Endothelial cell of umbilical vein (primary cell): ENCODE measurements around the gene ST8SIA1. TPM values are rescaled to one million over a fixed set of nuclear protein-coding genes. Genes with fewer than 3 reads are reported as not detected.

Experiments used
- BruUV-seq: library from RNA; stranded (reverse); fragments of 400-500 nt; replicated peaks from 2 replicates; lab custom pipeline; 2021; lab: Mats Ljungman, UMichigan
- CTCF ChIA-PET: fragments of 300-600, 350-600 bp; sonication (Branson Sonifier 250); formaldehyde crosslinking; loops from one replicate; lab custom pipeline; 2021; ENCODE audit warnings: antibody characterized with exemption, inconsistent platforms; lab: Charles Lee
- POLR2A ChIA-PET: fragments of 300-600, 350-600 bp; sonication (Branson Sonifier 250); formaldehyde crosslinking; loops from one replicate; lab custom pipeline; 2021; ENCODE audit warnings: antibody characterized with exemption, inconsistent platforms; lab: Charles Lee
- DNase-seq: peaks from one replicate; pipeline ENCODE4 v3.0.0-alpha.2; 2011; ENCODE audit warnings: low read depth, low spot score
- FAIRE-seq: peaks from 2 replicates; lab custom pipeline; 2011; peaks lifted over from hg19 to GRCh38; lab: Jason Lieb, UNC
- H2AFZ ChIP-seq: 2 replicates; pipeline ENCODE4 v1.6.0; 2012; ENCODE audit warnings: low read depth, low read length, control low read depth, inconsistent platforms
- H3K27ac ChIP-seq: 2 replicates; pipeline ENCODE4 v1.5.1; 2011; ENCODE audit warnings: low read depth, mild to moderate bottlenecking, control low read depth, low read length, moderate library complexity; ENCODE audit not compliant: insufficient read depth
- H3K27me3 ChIP-seq, 2 experiments: 2 replicates each; pipeline versions ENCODE4 v1.6.0 to v1.6.1; 2011; ENCODE audit warnings: low read length in 2 of 2, mixed read lengths in 1 of 2; ENCODE audit not compliant: control insufficient read depth in 2 of 2, insufficient read depth in 2 of 2
- H3K36me3 ChIP-seq, 2 experiments: 2 replicates in 1 of 2; 3 replicates in 1 of 2; pipeline ENCODE4 v1.5.1; 2011; ENCODE audit warnings: low read length in 2 of 2, mild to moderate bottlenecking in 1 of 2, moderate library complexity in 1 of 2; ENCODE audit not compliant: control insufficient read depth in 2 of 2, insufficient read depth in 2 of 2; ENCODE audit errors: extremely low read depth in 1 of 2
- H3K4me1 ChIP-seq: 3 replicates; pipeline ENCODE4 v1.5.1; 2011; ENCODE audit warnings: mild to moderate bottlenecking, low read length; ENCODE audit not compliant: control insufficient read depth, insufficient read depth; ENCODE audit errors: extremely low read depth
- H3K4me2 ChIP-seq: 2 replicates; pipeline ENCODE4 v1.6.1; 2011; ENCODE audit warnings: low read length, control low read depth, mixed read lengths; ENCODE audit not compliant: insufficient read depth
- H3K4me3 ChIP-seq, 3 experiments: fragments of 200-600 bp in 1 of 3; sonication (generic), shearing (Covaris generic) in 1 of 3; replicated peaks in 1 of 3; 2 replicates each; pipeline ENCODE4 v1.5.1; 2011 to 2016; ENCODE audit warnings: control low read depth in 3 of 3, low read length in 3 of 3, mild to moderate bottlenecking in 2 of 3, inconsistent platforms in 1 of 3, low read depth in 1 of 3, moderate library complexity in 1 of 3; ENCODE audit not compliant: insufficient read depth in 1 of 3
- H3K79me2 ChIP-seq: 2 replicates; pipeline ENCODE4 v1.6.0; 2012; ENCODE audit warnings: low read length, inconsistent platforms; ENCODE audit not compliant: control insufficient read depth, insufficient read depth
- H3K9ac ChIP-seq: replicated peaks from 2 replicates; pipeline ENCODE3; 2011; ENCODE audit warnings: low read length, control low read depth; ENCODE audit not compliant: insufficient read depth; ENCODE audit errors: extremely low read depth
- H3K9me1 ChIP-seq: replicated peaks from 3 replicates; pipeline ENCODE4 v1.6.0; 2011; ENCODE audit warnings: mild to moderate bottlenecking, low read length; ENCODE audit not compliant: control insufficient read depth, insufficient read depth; ENCODE audit errors: extremely low read depth
- H3K9me3 ChIP-seq: replicated peaks from 2 replicates; pipeline ENCODE4 v1.5.1; 2012; ENCODE audit warnings: low read length, inconsistent platforms; ENCODE audit not compliant: control insufficient read depth, insufficient read depth
- H4K20me1 ChIP-seq: replicated peaks from 2 replicates; pipeline ENCODE3; 2011; ENCODE audit warnings: mild to moderate bottlenecking, low read length; ENCODE audit not compliant: control insufficient read depth, insufficient read depth; ENCODE audit errors: extremely low read depth
- EZH2 ChIP-seq: IDR thresholded peaks from 2 replicates; pipeline ENCODE4 v1.6.1; 2012; ENCODE audit warnings: borderline replicate concordance, low read depth, mild to moderate bottlenecking, moderate library complexity, low read length, inconsistent platforms; ENCODE audit not compliant: severe bottlenecking
- FOS ChIP-seq: IDR thresholded peaks from 2 replicates; pipeline ENCODE4 v1.6.1; 2011; ENCODE audit warnings: mild to moderate bottlenecking, low read length, moderate library complexity, borderline replicate concordance; ENCODE audit not compliant: insufficient read depth
- GATA2 ChIP-seq: IDR thresholded peaks from 2 replicates; pipeline ENCODE4 v1.7.0; 2011; ENCODE audit warnings: low read depth, mild to moderate bottlenecking, moderate library complexity, mixed read lengths, low read length; ENCODE audit not compliant: insufficient read length, insufficient read depth
- JUN ChIP-seq: IDR thresholded peaks from 2 replicates; pipeline ENCODE4 v1.6.1; 2011; ENCODE audit warnings: borderline replicate concordance, low read depth; ENCODE audit not compliant: insufficient read length, insufficient read depth
- MYC ChIP-seq: IDR thresholded peaks from one replicate; pipeline ENCODE4 v1.6.1; 2011; ENCODE audit warnings: mild to moderate bottlenecking, low read depth, low read length
- POLR2A ChIP-seq: IDR thresholded peaks from 2 replicates; pipeline ENCODE4 v1.6.1; 2012; ENCODE audit warnings: low read depth, mild to moderate bottlenecking, control low read depth, low read length
- POLR2AphosphoS5 ChIP-seq: IDR thresholded peaks from 2 replicates; pipeline ENCODE4 v1.6.1; 2012; ENCODE audit warnings: low read depth, mild to moderate bottlenecking, control low read depth, low read length, moderate library complexity; ENCODE audit not compliant: insufficient read depth
- dilution Hi-C: fragments of 300-500 bp; cut with MboI; formaldehyde crosslinking; loops from one replicate; pipeline ENCODE4 v1.15.0; 2019; ENCODE audit warnings: low sequenced_read_pairs; ENCODE audit not compliant: extremely low pct_ligation_motif_present
- intact Hi-C: fragments of 100-400 bp; cut with micrococcal nuclease; formaldehyde crosslinking; loops from one replicate; pipeline ENCODE4 v1.10.0; 2022
- polyA plus RNA-seq, 4 experiments: library from polyadenylated mRNA; depleted of rRNA in 3 of 4; stranded (reverse) in 3 of 4; unstranded in 1 of 4; fragments of >200 nt; gene quantifications; 2 replicates each; pipeline versions ENCODE4 v1.2.1 to v1.2.3, GENCODE V29; 2011 to 2012; ENCODE audit warnings: missing spikeins in 1 of 4
- total RNA-seq: library from RNA; stranded (reverse); gene quantifications from 2 replicates; pipeline ENCODE4 v1.2.3, GENCODE V29; 2021
- TF ChIP-seq, protein P1 (sequence below): IDR thresholded peaks from 2 replicates; pipeline ENCODE4 v1.6.1; 2011; ENCODE audit not compliant: insufficient read depth, insufficient read length
- TF ChIP-seq, protein P2 (sequence below), 2 donors: IDR thresholded peaks; 1 replicate in 1 of 2; 2 replicates in 1 of 2; pipeline ENCODE4 v1.5.1; 2011; ENCODE audit warnings: low read length in 2 of 2, mild to moderate bottlenecking in 2 of 2, moderate library complexity in 2 of 2, control low read depth in 1 of 2, inconsistent platforms in 1 of 2, low read depth in 1 of 2; ENCODE audit not compliant: insufficient read depth in 1 of 2; ENCODE audit errors: extremely low read depth in 1 of 2

Gene ST8SIA1
- total and polyA plus RNA-seq, 2 donors (not counting 3 experiments of a cell fraction or from before 2014, with no cell fraction given): not detected

DNA sequence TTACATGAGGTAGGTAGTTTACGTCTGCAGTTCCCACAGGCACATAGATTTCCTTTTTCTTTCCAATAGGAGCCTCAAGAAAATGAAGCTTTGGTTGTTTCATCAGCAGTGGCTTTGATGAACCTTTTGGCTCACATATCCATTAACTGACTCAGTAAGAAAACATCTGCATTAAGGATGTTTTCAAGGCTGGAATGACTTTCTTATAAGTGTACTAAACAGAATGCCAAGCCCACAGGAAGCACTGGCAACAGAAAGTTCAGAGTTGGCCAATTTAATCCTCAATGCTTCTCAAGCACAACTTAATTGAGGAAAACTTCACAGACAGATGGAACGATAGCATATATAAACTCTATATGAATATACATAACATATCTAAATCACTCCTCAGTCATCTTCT lies 63.5 kb downstream of the ST8SIA1 start:
- dilution Hi-C loops: no loop called here
- no peaks in the 10 kb centered on the region for H3K79me2 ChIP-seq
- DNase-seq (peak; percentile 77), FAIRE-seq (peak; percentile 81)
- intact Hi-C loops: loop anchor here (2.0 kb wide), 1 partner anchor 64 kb away; the partner anchor contains the start of gene ST8SIA1
- peaks cover 14% of the 10 kb centered on the region for H3K4me1 ChIP-seq
- no peaks in the 10 kb centered on the region for H3K9me3 ChIP-seq
- POLR2A ChIA-PET: no interaction called here
- BruUV-seq: no TSS peak
- H3K36me3 ChIP-seq: no peaks in the 10 kb centered on the region
- no peaks in the 10 kb centered on the region for H3K9me1 ChIP-seq
- H3K9ac ChIP-seq: no peak overlapping the region
- H3K27me3 ChIP-seq: peaks cover 0 to 2% of the 10 kb centered on the region in 2 experiments
- no peak overlapping the region for H2AFZ ChIP-seq
- no peaks in the 10 kb centered on the region for H4K20me1 ChIP-seq
- no peak overlapping the region for H3K4me2 ChIP-seq
- H3K27ac ChIP-seq: no peak overlapping the region
- no peak for TF ChIP-seq MYC
- no peak for TF ChIP-seq EZH2
- peak; percentile 60 for TF ChIP-seq FOS
- TF ChIP-seq GATA2: peak; percentile 71
- TF ChIP-seq, protein P1, sequence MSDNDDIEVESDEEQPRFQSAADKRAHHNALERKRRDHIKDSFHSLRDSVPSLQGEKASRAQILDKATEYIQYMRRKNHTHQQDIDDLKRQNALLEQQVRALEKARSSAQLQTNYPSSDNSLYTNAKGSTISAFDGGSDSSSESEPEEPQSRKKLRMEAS: no peak
- peak; percentile 57 for TF ChIP-seq POLR2AphosphoS5
- no peak for TF ChIP-seq POLR2A
- TF ChIP-seq, protein P2, sequence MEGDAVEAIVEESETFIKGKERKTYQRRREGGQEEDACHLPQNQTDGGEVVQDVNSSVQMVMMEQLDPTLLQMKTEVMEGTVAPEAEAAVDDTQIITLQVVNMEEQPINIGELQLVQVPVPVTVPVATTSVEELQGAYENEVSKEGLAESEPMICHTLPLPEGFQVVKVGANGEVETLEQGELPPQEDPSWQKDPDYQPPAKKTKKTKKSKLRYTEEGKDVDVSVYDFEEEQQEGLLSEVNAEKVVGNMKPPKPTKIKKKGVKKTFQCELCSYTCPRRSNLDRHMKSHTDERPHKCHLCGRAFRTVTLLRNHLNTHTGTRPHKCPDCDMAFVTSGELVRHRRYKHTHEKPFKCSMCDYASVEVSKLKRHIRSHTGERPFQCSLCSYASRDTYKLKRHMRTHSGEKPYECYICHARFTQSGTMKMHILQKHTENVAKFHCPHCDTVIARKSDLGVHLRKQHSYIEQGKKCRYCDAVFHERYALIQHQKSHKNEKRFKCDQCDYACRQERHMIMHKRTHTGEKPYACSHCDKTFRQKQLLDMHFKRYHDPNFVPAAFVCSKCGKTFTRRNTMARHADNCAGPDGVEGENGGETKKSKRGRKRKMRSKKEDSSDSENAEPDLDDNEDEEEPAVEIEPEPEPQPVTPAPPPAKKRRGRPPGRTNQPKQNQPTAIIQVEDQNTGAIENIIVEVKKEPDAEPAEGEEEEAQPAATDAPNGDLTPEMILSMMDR (IDR thresholded peaks at IDR 0.05; ENCODE audit: extremely low read depth in 1 of 2, insufficient read depth in 1 of 2, low read depth in 1 of 2, low read length in 2 of 2): no peak
- TF ChIP-seq JUN: no peak
- CTCF ChIA-PET: interaction anchor here (1.0 to 3.3 kb wide), 3 partner anchors 12 to 169 kb away, joined by 3 to 15 read pairs (median 6); no protein-coding TSS in a partner anchor
- no peak overlapping the region for H3K4me3 ChIP-seq
